CD8-positive, alpha-beta memory T cell (primary cell): ENCODE data around the gene ESPNL. TPM values are rescaled to one million over a fixed set of nuclear protein-coding genes. Genes with fewer than 3 reads are reported as not detected.

Experiments used
- CTCF ChIA-PET: fragments of 350-600 bp; sonication (Branson Sonifier 250); formaldehyde crosslinking; loops from one replicate; lab custom pipeline; 2021; ENCODE audit warnings: antibody characterized with exemption; lab: Charles Lee
- POLR2A ChIA-PET: fragments of 350-600 bp; sonication (Branson Sonifier 250); formaldehyde crosslinking; loops from one replicate; lab custom pipeline; 2021; ENCODE audit warnings: antibody characterized with exemption; lab: Charles Lee
- DNase-seq, 5 donors: peaks; one replicate each; pipeline versions ENCODE4 v3.0.0 to v3.0.0-alpha.2; 2020 to 2022; ENCODE audit warnings: mixed read lengths in 1 of 5
- H3K27ac ChIP-seq: one replicate; pipeline ENCODE4 v1.7.0; 2013; ENCODE audit warnings: low read depth, mild to moderate bottlenecking, low read length, moderate library complexity
- H3K27me3 ChIP-seq: 2 replicates; pipeline ENCODE4 v1.7.0; 2013; ENCODE audit warnings: low read length, mild to moderate bottlenecking; ENCODE audit not compliant: insufficient read depth, poor library complexity, severe bottlenecking
- H3K36me3 ChIP-seq: 2 replicates; pipeline ENCODE4 v1.7.0; 2013; ENCODE audit warnings: mild to moderate bottlenecking, low read length, moderate library complexity; ENCODE audit not compliant: insufficient read depth
- H3K4me1 ChIP-seq: 2 replicates; pipeline ENCODE4 v1.7.0; 2013; ENCODE audit warnings: mild to moderate bottlenecking, low read length, moderate library complexity; ENCODE audit not compliant: insufficient read depth
- H3K4me3 ChIP-seq: 2 replicates; pipeline ENCODE4 v1.7.0; 2013; ENCODE audit warnings: mild to moderate bottlenecking, low read length
- H3K9me3 ChIP-seq: 2 replicates; pipeline ENCODE4 v1.7.0; 2013; ENCODE audit warnings: mild to moderate bottlenecking, low read length
- H3K27ac Mint-ChIP-seq, 8 donors: one replicate each; pipeline ENCODE4 v1.8.0; 2020 to 2021; ENCODE audit warnings: mixed read lengths in 8 of 8, mild to moderate bottlenecking in 6 of 8, inconsistent platforms in 3 of 8, moderate library complexity in 3 of 8
- H3K27me3 Mint-ChIP-seq, 2 donors: one replicate each; pipeline ENCODE4 v1.8.0; 2020 to 2021; ENCODE audit warnings: mixed read lengths in 2 of 2, mild to moderate bottlenecking in 1 of 2, moderate library complexity in 1 of 2
- H3K36me3 Mint-ChIP-seq, 3 donors: one replicate each; pipeline ENCODE4 v1.8.0; 2020 to 2021; ENCODE audit warnings: mixed read lengths in 3 of 3, inconsistent platforms in 1 of 3, mild to moderate bottlenecking in 1 of 3
- H3K4me1 Mint-ChIP-seq, 3 donors: one replicate each; pipeline ENCODE4 v1.8.0; 2020 to 2021; ENCODE audit warnings: mixed read lengths in 3 of 3, inconsistent platforms in 1 of 3, mild to moderate bottlenecking in 1 of 3
- H3K4me3 Mint-ChIP-seq, 7 donors: one replicate each; pipeline ENCODE4 v1.8.0; 2020 to 2021; ENCODE audit warnings: mixed read lengths in 7 of 7, mild to moderate bottlenecking in 6 of 7, moderate library complexity in 4 of 7, inconsistent platforms in 2 of 7
- H3K9me3 Mint-ChIP-seq, 5 donors: one replicate each; pipeline ENCODE4 v1.8.0; 2020 to 2022; ENCODE audit warnings: mixed read lengths in 5 of 5, mild to moderate bottlenecking in 3 of 5, moderate library complexity in 2 of 5, inconsistent platforms in 1 of 5
- polyA plus RNA-seq: library from polyadenylated mRNA; unstranded; fragments of 300-500 nt; fragmentation: Illumina TruSeq; gene quantifications from one replicate; pipeline ENCODE4 v1.2.3, GENCODE V29; 2021
- total RNA-seq, 2 experiments: library from RNA; stranded (reverse); gene quantifications; one replicate each; pipeline ENCODE4 v1.2.3, GENCODE V29; 2021

Gene ESPNL
- total and polyA plus RNA-seq, 3 experiments from 2014 or later, result not detected

GRCh38 chr2:238125127-238125885, 25.2 kb downstream of the ESPNL start:
- Mint-ChIP-seq H3K4me3 (no peak overlapping the region), H3K27me3 (peaks cover 0 to 1% of the 10 kb centered on the region in 2 donors), H3K4me1 (no peaks in the 10 kb centered on the region), H3K36me3 (no peaks in the 10 kb centered on the region), H3K27ac (no peak overlapping the region), H3K9me3 (no peaks in the 10 kb centered on the region)
- no peak overlapping the region for H3K4me3 ChIP-seq
- DNase-seq, result peak in 1 of 5 donors; percentile 28
- CTCF ChIA-PET, result no interaction called here
- no peak overlapping the region for H3K27ac ChIP-seq
- H3K9me3 ChIP-seq, result no peaks in the 10 kb centered on the region
- no peaks in the 10 kb centered on the region for H3K4me1 ChIP-seq
- no peaks in the 10 kb centered on the region for H3K27me3 ChIP-seq
- POLR2A ChIA-PET, result no interaction called here
- no peaks in the 10 kb centered on the region for H3K36me3 ChIP-seq

GRCh38 chr2:238126338-238126737, 26.2 kb downstream of the ESPNL start:
- no peaks in the 10 kb centered on the region for H3K9me3 Mint-ChIP-seq
- H3K4me3 Mint-ChIP-seq, result no peak overlapping the region
- H3K36me3 Mint-ChIP-seq, result no peaks in the 10 kb centered on the region
- Histone ChIP-seq H3K4me3 (no peak overlapping the region), H3K4me1 (no peaks in the 10 kb centered on the region), H3K36me3 (no peaks in the 10 kb centered on the region), H3K9me3 (no peaks in the 10 kb centered on the region), H3K27ac (no peak overlapping the region), H3K27me3 (no peaks in the 10 kb centered on the region)
- ChIA-PET CTCF (no interaction called here), POLR2A (no interaction called here)
- H3K27me3 Mint-ChIP-seq, result peaks cover 0 to 1% of the 10 kb centered on the region in 2 donors
- H3K4me1 Mint-ChIP-seq, result no peaks in the 10 kb centered on the region
- no peak for DNase-seq
- no peak overlapping the region for H3K27ac Mint-ChIP-seq

GRCh38 chr2:238126775-238127164, 26.6 kb downstream of the ESPNL start:
- Histone ChIP-seq H3K36me3 (no peaks in the 10 kb centered on the region), H3K4me1 (no peaks in the 10 kb centered on the region), H3K27me3 (no peaks in the 10 kb centered on the region), H3K27ac (no peak overlapping the region), H3K9me3 (no peaks in the 10 kb centered on the region), H3K4me3 (no peak overlapping the region)
- peaks cover 0 to 1% of the 10 kb centered on the region in 2 donors for H3K27me3 Mint-ChIP-seq
- no peak for DNase-seq
- no peaks in the 10 kb centered on the region for H3K9me3 Mint-ChIP-seq
- H3K36me3 Mint-ChIP-seq, result no peaks in the 10 kb centered on the region
- H3K4me3 Mint-ChIP-seq, result no peak overlapping the region
- H3K27ac Mint-ChIP-seq, result no peak overlapping the region
- ChIA-PET POLR2A (no interaction called here), CTCF (no interaction called here)
- no peaks in the 10 kb centered on the region for H3K4me1 Mint-ChIP-seq

GRCh38 chr2:238127165-238128060, 27.3 kb downstream of the ESPNL start:
- H3K36me3 ChIP-seq, result no peaks in the 10 kb centered on the region
- H3K9me3 ChIP-seq, result no peaks in the 10 kb centered on the region
- H3K27ac ChIP-seq, result no peak overlapping the region
- Mint-ChIP-seq H3K36me3 (no peaks in the 10 kb centered on the region), H3K27ac (no peak overlapping the region), H3K9me3 (no peaks in the 10 kb centered on the region), H3K4me1 (no peaks in the 10 kb centered on the region), H3K4me3 (no peak overlapping the region), H3K27me3 (peaks cover 0 to 1% of the 10 kb centered on the region in 2 donors)
- no peaks in the 10 kb centered on the region for H3K27me3 ChIP-seq
- no peaks in the 10 kb centered on the region for H3K4me1 ChIP-seq
- DNase-seq, result peak in 1 of 5 donors; percentile 41
- ChIA-PET CTCF (no interaction called here), POLR2A (no interaction called here)
- no peak overlapping the region for H3K4me3 ChIP-seq

- Histone ChIP-seq H3K27ac (no peak overlapping the region), H3K4me3 (no peak overlapping the region), H3K9me3 (no peaks in the 10 kb centered on the region), H3K4me1 (no peaks in the 10 kb centered on the region), H3K27me3 (no peaks in the 10 kb centered on the region), H3K36me3 (no peaks in the 10 kb centered on the region)
- Mint-ChIP-seq H3K9me3 (no peaks in the 10 kb centered on the region), H3K4me1 (no peaks in the 10 kb centered on the region), H3K27ac (no peak overlapping the region), H3K27me3 (peaks cover 0 to 1% of the 10 kb centered on the region in 2 donors), H3K36me3 (no peaks in the 10 kb centered on the region), H3K4me3 (no peak overlapping the region)
- POLR2A ChIA-PET, result no interaction called here
- DNase-seq, result no peak
- CTCF ChIA-PET, result no interaction called here
These were observed 27.9 kb downstream of the ESPNL start for GRCh38 chr2:238128061-238128440.

- DNase-seq, result peak in 1 of 5 donors; percentile 43
- Mint-ChIP-seq H3K36me3 (no peaks in the 10 kb centered on the region), H3K27ac (no peak overlapping the region), H3K9me3 (no peaks in the 10 kb centered on the region), H3K4me1 (no peaks in the 10 kb centered on the region), H3K4me3 (no peak overlapping the region), H3K27me3 (peaks cover 0 to 1% of the 10 kb centered on the region in 2 donors)
- ChIA-PET POLR2A (no interaction called here), CTCF (no interaction called here)
- Histone ChIP-seq H3K27me3 (no peaks in the 10 kb centered on the region), H3K4me3 (no peak overlapping the region), H3K27ac (no peak overlapping the region), H3K9me3 (no peaks in the 10 kb centered on the region), H3K36me3 (no peaks in the 10 kb centered on the region), H3K4me1 (no peaks in the 10 kb centered on the region)
These were observed 28.4 kb downstream of the ESPNL start for GRCh38 chr2:238128534-238129001.

- Mint-ChIP-seq H3K27me3 (peaks cover 0 to 1% of the 10 kb centered on the region in 2 donors), H3K4me3 (no peak overlapping the region), H3K9me3 (no peaks in the 10 kb centered on the region), H3K4me1 (no peaks in the 10 kb centered on the region), H3K27ac (no peak overlapping the region), H3K36me3 (no peaks in the 10 kb centered on the region)
- H3K9me3 ChIP-seq, result no peaks in the 10 kb centered on the region
- no peaks in the 10 kb centered on the region for H3K4me1 ChIP-seq
- no peak overlapping the region for H3K27ac ChIP-seq
- ChIA-PET CTCF (no interaction called here), POLR2A (no interaction called here)
- H3K27me3 ChIP-seq, result no peaks in the 10 kb centered on the region
- no peak overlapping the region for H3K4me3 ChIP-seq
- peak in 1 of 5 donors; percentile 30 for DNase-seq
- no peaks in the 10 kb centered on the region for H3K36me3 ChIP-seq
These were observed 29.2 kb downstream of the ESPNL start for GRCh38 chr2:238129166-238130010.
